ENCODE results near the gene GAGE12C.
"Not testable (repeated sequence)": the region's sequence is repeated elsewhere in the genome, so short reads cannot be mapped to it uniquely, and the experiment has no call there.

DNA sequence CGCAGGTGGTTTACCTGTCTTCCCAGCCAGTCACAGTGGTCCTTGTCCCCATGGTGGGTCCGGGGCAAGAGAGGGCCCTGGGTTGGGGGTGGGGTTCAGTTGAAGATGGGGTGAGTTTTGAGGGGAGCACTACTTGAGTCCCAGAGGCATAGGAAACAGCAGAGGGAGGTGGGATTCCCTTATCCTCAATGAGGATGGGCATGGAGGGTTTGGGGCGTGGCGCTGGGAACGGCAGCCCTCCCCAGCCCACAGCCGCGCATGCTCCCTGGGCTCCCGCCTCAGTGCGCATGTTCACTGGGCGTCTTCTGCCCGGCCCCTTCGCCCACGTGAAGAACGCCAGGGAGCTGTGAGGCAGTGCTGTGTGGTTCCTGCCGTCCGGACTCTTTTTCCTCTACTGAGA lies 47.7 kb downstream of the GAGE12C start, which contains the start of gene GAGE12H:
- not testable (repeated sequence) for TF ChIP-seq ZNF274 (IDR thresholded peaks at IDR 0.05; ENCODE audit: borderline replicate concordance, low read depth, low read length); RFX5 (IDR thresholded peaks at IDR 0.05; ENCODE audit: low read depth, low read length); CHCHD3 (CRISPR knock-in tag; IDR thresholded peaks at IDR 0.05); CCNT2 (IDR thresholded peaks at IDR 0.05; ENCODE audit: borderline replicate concordance, extremely low read depth, insufficient read length, low read depth, low read length); POLR2A (conservative IDR thresholded peaks at IDR 0.05)
- TF ChIP-seq, protein P1, sequence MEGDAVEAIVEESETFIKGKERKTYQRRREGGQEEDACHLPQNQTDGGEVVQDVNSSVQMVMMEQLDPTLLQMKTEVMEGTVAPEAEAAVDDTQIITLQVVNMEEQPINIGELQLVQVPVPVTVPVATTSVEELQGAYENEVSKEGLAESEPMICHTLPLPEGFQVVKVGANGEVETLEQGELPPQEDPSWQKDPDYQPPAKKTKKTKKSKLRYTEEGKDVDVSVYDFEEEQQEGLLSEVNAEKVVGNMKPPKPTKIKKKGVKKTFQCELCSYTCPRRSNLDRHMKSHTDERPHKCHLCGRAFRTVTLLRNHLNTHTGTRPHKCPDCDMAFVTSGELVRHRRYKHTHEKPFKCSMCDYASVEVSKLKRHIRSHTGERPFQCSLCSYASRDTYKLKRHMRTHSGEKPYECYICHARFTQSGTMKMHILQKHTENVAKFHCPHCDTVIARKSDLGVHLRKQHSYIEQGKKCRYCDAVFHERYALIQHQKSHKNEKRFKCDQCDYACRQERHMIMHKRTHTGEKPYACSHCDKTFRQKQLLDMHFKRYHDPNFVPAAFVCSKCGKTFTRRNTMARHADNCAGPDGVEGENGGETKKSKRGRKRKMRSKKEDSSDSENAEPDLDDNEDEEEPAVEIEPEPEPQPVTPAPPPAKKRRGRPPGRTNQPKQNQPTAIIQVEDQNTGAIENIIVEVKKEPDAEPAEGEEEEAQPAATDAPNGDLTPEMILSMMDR (IDR thresholded peaks at IDR 0.05 in 2 of 3, conservative IDR thresholded peaks at IDR 0.05 in 1 of 3; ENCODE audit: insufficient read depth in 2 of 3, low read depth in 1 of 3, low read length in 3 of 3), result not testable (repeated sequence)
- TF ChIP-seq, protein P2, sequence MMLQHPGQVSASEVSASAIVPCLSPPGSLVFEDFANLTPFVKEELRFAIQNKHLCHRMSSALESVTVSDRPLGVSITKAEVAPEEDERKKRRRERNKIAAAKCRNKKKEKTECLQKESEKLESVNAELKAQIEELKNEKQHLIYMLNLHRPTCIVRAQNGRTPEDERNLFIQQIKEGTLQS (IDR thresholded peaks at IDR 0.05), result not testable (repeated sequence)
- TF ChIP-seq, protein P2 (CRISPR knock-in tag; conservative IDR thresholded peaks at IDR 0.05), result not testable (repeated sequence)
- TF ChIP-seq, protein P3, sequence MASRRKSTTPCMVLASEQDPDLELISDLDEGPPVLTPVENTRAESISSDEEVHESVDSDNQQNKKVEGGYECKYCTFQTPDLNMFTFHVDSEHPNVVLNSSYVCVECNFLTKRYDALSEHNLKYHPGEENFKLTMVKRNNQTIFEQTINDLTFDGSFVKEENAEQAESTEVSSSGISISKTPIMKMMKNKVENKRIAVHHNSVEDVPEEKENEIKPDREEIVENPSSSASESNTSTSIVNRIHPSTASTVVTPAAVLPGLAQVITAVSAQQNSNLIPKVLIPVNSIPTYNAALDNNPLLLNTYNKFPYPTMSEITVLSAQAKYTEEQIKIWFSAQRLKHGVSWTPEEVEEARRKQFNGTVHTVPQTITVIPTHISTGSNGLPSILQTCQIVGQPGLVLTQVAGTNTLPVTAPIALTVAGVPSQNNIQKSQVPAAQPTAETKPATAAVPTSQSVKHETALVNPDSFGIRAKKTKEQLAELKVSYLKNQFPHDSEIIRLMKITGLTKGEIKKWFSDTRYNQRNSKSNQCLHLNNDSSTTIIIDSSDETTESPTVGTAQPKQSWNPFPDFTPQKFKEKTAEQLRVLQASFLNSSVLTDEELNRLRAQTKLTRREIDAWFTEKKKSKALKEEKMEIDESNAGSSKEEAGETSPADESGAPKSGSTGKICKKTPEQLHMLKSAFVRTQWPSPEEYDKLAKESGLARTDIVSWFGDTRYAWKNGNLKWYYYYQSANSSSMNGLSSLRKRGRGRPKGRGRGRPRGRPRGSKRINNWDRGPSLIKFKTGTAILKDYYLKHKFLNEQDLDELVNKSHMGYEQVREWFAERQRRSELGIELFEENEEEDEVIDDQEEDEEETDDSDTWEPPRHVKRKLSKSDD (conservative IDR thresholded peaks at IDR 0.05; ENCODE audit: low read length), result not testable (repeated sequence)
- TF ChIP-seq, protein P4, sequence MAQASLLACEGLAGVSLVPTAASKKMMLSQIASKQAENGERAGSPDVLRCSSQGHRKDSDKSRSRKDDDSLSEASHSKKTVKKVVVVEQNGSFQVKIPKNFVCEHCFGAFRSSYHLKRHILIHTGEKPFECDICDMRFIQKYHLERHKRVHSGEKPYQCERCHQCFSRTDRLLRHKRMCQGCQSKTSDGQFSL (CRISPR knock-in tag; IDR thresholded peaks at IDR 0.05), result not testable (repeated sequence)
- TF ChIP-seq, protein P4 (tag; IDR thresholded peaks at IDR 0.05), result not testable (repeated sequence)

Data from K562 (cell line).